SIG-M5 treated with dmso at 0.1 percent for 504 hours (cell line): ENCODE data around the gene MRNIP.

ENCODE experiments used
- DNase-seq: peaks from one replicate; lab custom pipeline; 2025; ENCODE audit not compliant: unreplicated experiment; lab: John Stamatoyannopoulos, UW

MRNIP gene

GRCh38 chr5:179889885-179890284 lies 31.3 kb upstream of the MRNIP start:
- no peak for DNase-seq

GRCh38 chr5:179887802-179888201 lies 29.2 kb upstream of the MRNIP start:
- no peak for DNase-seq

- no peak for DNase-seq
Observed at GRCh38 chr5:179887095-179887494, 28.5 kb upstream of the MRNIP start.

- no peak for DNase-seq
Observed at GRCh38 chr5:179886190-179886911, 27.7 kb upstream of the MRNIP start.

- DNase-seq: no peak
Observed at GRCh38 chr5:179885491-179886090, 27.0 kb upstream of the MRNIP start.

- no peak for DNase-seq
Observed at GRCh38 chr5:179883163-179883562, 24.5 kb upstream of the MRNIP start.

- DNase-seq: no peak
Observed at GRCh38 chr5:179882338-179882737, 23.7 kb upstream of the MRNIP start.

- DNase-seq: no peak
Observed at GRCh38 chr5:179880848-179881590, 22.4 kb upstream of the MRNIP start.

- no peak for DNase-seq
Observed at GRCh38 chr5:179880066-179880650, 21.5 kb upstream of the MRNIP start.

GRCh38 chr5:179879690-179880010 lies 21.0 kb upstream of the MRNIP start:
- DNase-seq: no peak

GRCh38 chr5:179879003-179879689 lies 20.5 kb upstream of the MRNIP start:
- no peak for DNase-seq

- no peak for DNase-seq
Observed at GRCh38 chr5:179878222-179879002, 19.8 kb upstream of the MRNIP start.

- DNase-seq: no peak
Observed at GRCh38 chr5:179876610-179876952, 18.0 kb upstream of the MRNIP start.

- DNase-seq: no peak
Observed at GRCh38 chr5:179875741-179876609, 17.4 kb upstream of the MRNIP start.

GRCh38 chr5:179874536-179875292 lies 16.1 kb upstream of the MRNIP start:
- DNase-seq: no peak

- DNase-seq: no peak
Observed at GRCh38 chr5:179874136-179874535, 15.5 kb upstream of the MRNIP start.

GRCh38 chr5:179873588-179874110 lies 15.0 kb upstream of the MRNIP start:
- no peak for DNase-seq

GRCh38 chr5:179872828-179873575 lies 14.4 kb upstream of the MRNIP start:
- DNase-seq: no peak
